Measurements from ENCODE around the gene CLEC1B.

CLEC1B gene

GRCh38 chr12:10018386-10018785 is 19.5 kb upstream of the CLEC1B start:
- TF ChIP-seq ZC3H10 (CRISPR knock-in tag; IDR thresholded peaks at IDR 0.05) (no peak), CREB5 (CRISPR knock-in tag; IDR thresholded peaks at IDR 0.05; ENCODE audit: low read depth) (no peak), POU6F1 (CRISPR knock-in tag; IDR thresholded peaks at IDR 0.05; ENCODE audit: borderline replicate concordance, low read depth) (no peak), OSR1 (CRISPR knock-in tag; IDR thresholded peaks at IDR 0.05) (no peak), SNAI2 (CRISPR knock-in tag; IDR thresholded peaks at IDR 0.05) (no peak), ZFP30 (CRISPR knock-in tag; IDR thresholded peaks at IDR 0.05) (no peak), PPARA (CRISPR knock-in tag; IDR thresholded peaks at IDR 0.05; ENCODE audit: borderline replicate concordance) (no peak)
- no peak for ATAC-seq

GRCh38 chr12:10016881-10017280 is 18.0 kb upstream of the CLEC1B start:
- no peak for TF ChIP-seq BACH2 (CRISPR knock-in tag; IDR thresholded peaks at IDR 0.05; ENCODE audit: borderline replicate concordance)
- TF ChIP-seq RARB (CRISPR knock-in tag; IDR thresholded peaks at IDR 0.05): no peak
- TF ChIP-seq ESRRG (CRISPR knock-in tag; IDR thresholded peaks at IDR 0.05): no peak
- TF ChIP-seq PATZ1 (CRISPR knock-in tag; IDR thresholded peaks at IDR 0.05; ENCODE audit: borderline replicate concordance): no peak
- no peak for TF ChIP-seq ZFP3 (CRISPR knock-in tag; IDR thresholded peaks at IDR 0.05)
- no peak for TF ChIP-seq TCF4 (CRISPR knock-in tag; IDR thresholded peaks at IDR 0.05; ENCODE audit: borderline replicate concordance)
- TF ChIP-seq SNAI2 (CRISPR knock-in tag; IDR thresholded peaks at IDR 0.05): no peak
- TF ChIP-seq ZC3H10 (CRISPR knock-in tag; IDR thresholded peaks at IDR 0.05): no peak
- TF ChIP-seq PPARA (CRISPR knock-in tag; IDR thresholded peaks at IDR 0.05; ENCODE audit: borderline replicate concordance): no peak
- no peak for TF ChIP-seq ZFP30 (CRISPR knock-in tag; IDR thresholded peaks at IDR 0.05)
- TF ChIP-seq CSDC2 (CRISPR knock-in tag; IDR thresholded peaks at IDR 0.05): no peak
- no peak for ATAC-seq

GRCh38 chr12:10015450-10015849 is 16.5 kb upstream of the CLEC1B start:
- ATAC-seq: no peak
- TF ChIP-seq BACH2 (CRISPR knock-in tag; IDR thresholded peaks at IDR 0.05; ENCODE audit: borderline replicate concordance): no peak
- no peak for TF ChIP-seq ARNTL (CRISPR knock-in tag; IDR thresholded peaks at IDR 0.05; ENCODE audit: borderline replicate concordance, low read depth)
- no peak for TF ChIP-seq ISL1 (CRISPR knock-in tag; IDR thresholded peaks at IDR 0.05)

GRCh38 chr12:10012630-10013330 is 13.9 kb upstream of the CLEC1B start:
- TF ChIP-seq ZNF565 (CRISPR knock-in tag; conservative IDR thresholded peaks at IDR 0.05; ENCODE audit: low read depth): no peak
- no peak for TF ChIP-seq RARB (CRISPR knock-in tag; IDR thresholded peaks at IDR 0.05)
- TF ChIP-seq CREB5 (CRISPR knock-in tag; IDR thresholded peaks at IDR 0.05; ENCODE audit: low read depth): no peak
- no peak for ATAC-seq

GRCh38 chr12:10001171-10001776 is 2.4 kb upstream of the CLEC1B start:
- ATAC-seq: no peak
- TF ChIP-seq ARNTL (CRISPR knock-in tag; IDR thresholded peaks at IDR 0.05; ENCODE audit: borderline replicate concordance, low read depth) (no peak), PATZ1 (CRISPR knock-in tag; IDR thresholded peaks at IDR 0.05; ENCODE audit: borderline replicate concordance) (no peak), ZNF565 (CRISPR knock-in tag; conservative IDR thresholded peaks at IDR 0.05; ENCODE audit: low read depth) (no peak), ZC3H10 (CRISPR knock-in tag; IDR thresholded peaks at IDR 0.05) (no peak), ZFP3 (CRISPR knock-in tag; IDR thresholded peaks at IDR 0.05) (no peak), TSHZ2 (CRISPR knock-in tag; IDR thresholded peaks at IDR 0.05) (no peak), OSR1 (CRISPR knock-in tag; IDR thresholded peaks at IDR 0.05) (no peak), ZNF70 (CRISPR knock-in tag; IDR thresholded peaks at IDR 0.05) (no peak), ZFP30 (CRISPR knock-in tag; IDR thresholded peaks at IDR 0.05) (no peak), PPARA (CRISPR knock-in tag; IDR thresholded peaks at IDR 0.05; ENCODE audit: borderline replicate concordance) (no peak), CREB5 (CRISPR knock-in tag; IDR thresholded peaks at IDR 0.05; ENCODE audit: low read depth) (no peak)
